ENCODE data around the gene OR2J3.
"Not testable (repeated sequence)": the region's sequence is repeated elsewhere in the genome, so short reads cannot be mapped to it uniquely, and the experiment has no call there.

OR2J3 gene

DNA sequence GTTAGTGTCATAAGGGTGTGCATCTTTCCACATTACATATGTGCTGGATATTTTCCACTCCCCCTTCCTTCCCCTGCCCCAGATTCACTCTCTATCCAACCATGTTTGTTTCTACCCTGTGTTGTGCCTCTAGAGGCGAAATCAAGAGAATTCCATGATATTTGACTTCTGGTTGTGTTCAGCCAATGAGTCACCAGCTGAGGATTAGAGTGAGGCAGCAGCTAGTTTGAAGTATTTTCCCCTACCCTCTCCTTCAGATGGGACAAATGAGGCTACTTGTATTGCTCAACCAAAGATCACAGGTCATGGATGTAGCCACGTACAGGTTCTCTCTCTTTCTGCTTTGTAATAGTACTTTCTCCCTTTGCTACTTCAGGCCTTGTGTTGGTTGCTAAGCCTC, 38.3 kb downstream of the OR2J3 start:
- ATAC-seq: no peak

DNA sequence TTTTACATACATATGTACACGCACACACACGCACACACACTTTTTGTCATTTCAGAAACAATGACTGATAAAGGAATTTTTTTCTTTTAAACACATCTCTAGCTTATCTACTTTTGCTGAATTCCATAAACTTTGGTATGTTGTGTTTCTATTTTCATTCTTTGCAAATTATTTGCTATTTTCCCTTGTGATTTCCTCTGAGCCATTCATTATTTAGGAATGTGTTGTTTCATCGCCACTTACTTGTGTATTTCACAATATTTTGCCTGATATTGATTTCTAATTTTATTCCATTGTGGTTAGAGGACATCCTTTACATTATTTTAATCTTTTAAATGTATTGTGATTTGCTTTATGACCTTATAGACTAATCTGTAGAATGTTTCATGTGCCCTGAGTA, 39.2 kb downstream of the OR2J3 start:
- no peak for ATAC-seq
- no peak for TF ChIP-seq ISL1 (CRISPR knock-in tag; IDR thresholded peaks at IDR 0.05)
- no peak for TF ChIP-seq GLIS3 (CRISPR knock-in tag; IDR thresholded peaks at IDR 0.05)
- TF ChIP-seq ZNF565 (CRISPR knock-in tag; conservative IDR thresholded peaks at IDR 0.05; ENCODE audit: low read depth): no peak
- no peak for TF ChIP-seq ESRRG (CRISPR knock-in tag; IDR thresholded peaks at IDR 0.05)
- no peak for TF ChIP-seq ZC3H10 (CRISPR knock-in tag; IDR thresholded peaks at IDR 0.05)
- TF ChIP-seq, protein P1, sequence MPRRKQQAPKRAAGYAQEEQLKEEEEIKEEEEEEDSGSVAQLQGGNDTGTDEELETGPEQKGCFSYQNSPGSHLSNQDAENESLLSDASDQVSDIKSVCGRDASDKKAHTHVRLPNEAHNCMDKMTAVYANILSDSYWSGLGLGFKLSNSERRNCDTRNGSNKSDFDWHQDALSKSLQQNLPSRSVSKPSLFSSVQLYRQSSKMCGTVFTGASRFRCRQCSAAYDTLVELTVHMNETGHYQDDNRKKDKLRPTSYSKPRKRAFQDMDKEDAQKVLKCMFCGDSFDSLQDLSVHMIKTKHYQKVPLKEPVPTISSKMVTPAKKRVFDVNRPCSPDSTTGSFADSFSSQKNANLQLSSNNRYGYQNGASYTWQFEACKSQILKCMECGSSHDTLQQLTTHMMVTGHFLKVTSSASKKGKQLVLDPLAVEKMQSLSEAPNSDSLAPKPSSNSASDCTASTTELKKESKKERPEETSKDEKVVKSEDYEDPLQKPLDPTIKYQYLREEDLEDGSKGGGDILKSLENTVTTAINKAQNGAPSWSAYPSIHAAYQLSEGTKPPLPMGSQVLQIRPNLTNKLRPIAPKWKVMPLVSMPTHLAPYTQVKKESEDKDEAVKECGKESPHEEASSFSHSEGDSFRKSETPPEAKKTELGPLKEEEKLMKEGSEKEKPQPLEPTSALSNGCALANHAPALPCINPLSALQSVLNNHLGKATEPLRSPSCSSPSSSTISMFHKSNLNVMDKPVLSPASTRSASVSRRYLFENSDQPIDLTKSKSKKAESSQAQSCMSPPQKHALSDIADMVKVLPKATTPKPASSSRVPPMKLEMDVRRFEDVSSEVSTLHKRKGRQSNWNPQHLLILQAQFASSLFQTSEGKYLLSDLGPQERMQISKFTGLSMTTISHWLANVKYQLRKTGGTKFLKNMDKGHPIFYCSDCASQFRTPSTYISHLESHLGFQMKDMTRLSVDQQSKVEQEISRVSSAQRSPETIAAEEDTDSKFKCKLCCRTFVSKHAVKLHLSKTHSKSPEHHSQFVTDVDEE (CRISPR knock-in tag; IDR thresholded peaks at IDR 0.05): no peak

More for the DNA sequence above, 38.3 kb downstream of the OR2J3 start:
- no peak for TF ChIP-seq GLIS3 (CRISPR knock-in tag; IDR thresholded peaks at IDR 0.05)
- TF ChIP-seq ZFP3 (CRISPR knock-in tag; IDR thresholded peaks at IDR 0.05): no peak
- no peak for TF ChIP-seq TOX (CRISPR knock-in tag; IDR thresholded peaks at IDR 0.05; ENCODE audit: borderline replicate concordance)
- no peak for TF ChIP-seq BACH2 (CRISPR knock-in tag; IDR thresholded peaks at IDR 0.05; ENCODE audit: borderline replicate concordance)
- TF ChIP-seq, protein P1 (CRISPR knock-in tag; IDR thresholded peaks at IDR 0.05): no peak

DNA sequence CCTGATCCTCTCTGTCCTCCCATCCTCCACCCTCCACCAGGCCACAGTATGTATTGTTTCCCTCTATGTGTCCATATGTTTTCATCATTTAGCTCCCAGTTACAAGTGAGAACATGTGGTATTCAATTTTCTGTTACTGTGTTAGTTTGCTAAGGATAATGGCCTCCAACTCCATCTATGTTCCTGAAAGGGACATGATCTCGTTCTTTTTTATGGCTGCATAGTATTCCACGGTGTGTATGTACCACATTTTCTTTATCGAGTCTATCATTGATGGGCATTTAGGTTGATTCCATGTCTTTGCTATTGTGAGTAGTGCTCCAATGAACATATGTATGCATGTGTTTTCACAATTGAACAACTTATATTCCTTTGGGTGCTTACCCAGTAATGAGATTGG, 41.6 kb downstream of the OR2J3 start:
- not testable (repeated sequence) for ATAC-seq

DNA sequence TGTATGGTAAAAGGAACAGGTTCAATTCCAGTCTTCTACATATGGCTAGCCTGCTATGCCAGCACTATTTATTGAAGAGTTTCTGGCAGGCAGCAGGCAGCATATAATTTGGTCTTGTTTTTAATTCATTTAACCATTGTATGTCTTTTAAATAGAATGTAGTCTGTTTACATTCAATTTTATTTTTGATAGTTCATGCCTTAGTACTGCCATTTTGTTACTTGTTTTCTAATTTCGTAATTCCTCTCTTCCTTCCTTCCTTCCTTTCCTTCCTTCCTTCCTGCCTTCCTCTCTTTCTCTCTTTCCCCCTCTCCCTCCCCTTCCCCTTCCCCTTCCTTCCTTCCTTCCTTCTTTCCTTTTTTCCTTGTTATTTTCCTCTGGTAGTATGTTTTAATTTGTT, 45.2 kb downstream of the OR2J3 start:
- ATAC-seq: no peak
- TF ChIP-seq TOX (CRISPR knock-in tag; IDR thresholded peaks at IDR 0.05; ENCODE audit: borderline replicate concordance): no peak
- no peak for TF ChIP-seq ZNF70 (CRISPR knock-in tag; IDR thresholded peaks at IDR 0.05)
- TF ChIP-seq ZC3H10 (CRISPR knock-in tag; IDR thresholded peaks at IDR 0.05): no peak
- TF ChIP-seq ISL1 (CRISPR knock-in tag; IDR thresholded peaks at IDR 0.05): no peak
- no peak for TF ChIP-seq CSDC2 (CRISPR knock-in tag; IDR thresholded peaks at IDR 0.05)
- TF ChIP-seq, protein P2, sequence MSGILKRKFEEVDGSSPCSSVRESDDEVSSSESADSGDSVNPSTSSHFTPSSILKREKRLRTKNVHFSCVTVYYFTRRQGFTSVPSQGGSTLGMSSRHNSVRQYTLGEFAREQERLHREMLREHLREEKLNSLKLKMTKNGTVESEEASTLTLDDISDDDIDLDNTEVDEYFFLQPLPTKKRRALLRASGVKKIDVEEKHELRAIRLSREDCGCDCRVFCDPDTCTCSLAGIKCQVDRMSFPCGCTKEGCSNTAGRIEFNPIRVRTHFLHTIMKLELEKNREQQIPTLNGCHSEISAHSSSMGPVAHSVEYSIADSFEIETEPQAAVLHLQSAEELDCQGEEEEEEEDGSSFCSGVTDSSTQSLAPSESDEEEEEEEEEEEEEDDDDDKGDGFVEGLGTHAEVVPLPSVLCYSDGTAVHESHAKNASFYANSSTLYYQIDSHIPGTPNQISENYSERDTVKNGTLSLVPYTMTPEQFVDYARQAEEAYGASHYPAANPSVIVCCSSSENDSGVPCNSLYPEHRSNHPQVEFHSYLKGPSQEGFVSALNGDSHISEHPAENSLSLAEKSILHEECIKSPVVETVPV (CRISPR knock-in tag; IDR thresholded peaks at IDR 0.05): no peak
- TF ChIP-seq ZFP3 (CRISPR knock-in tag; IDR thresholded peaks at IDR 0.05): no peak
- TF ChIP-seq TCF4 (CRISPR knock-in tag; IDR thresholded peaks at IDR 0.05; ENCODE audit: borderline replicate concordance): no peak
- no peak for TF ChIP-seq ZFP30 (CRISPR knock-in tag; IDR thresholded peaks at IDR 0.05)
- TF ChIP-seq ARNTL (CRISPR knock-in tag; IDR thresholded peaks at IDR 0.05; ENCODE audit: borderline replicate concordance, low read depth): no peak
- no peak for TF ChIP-seq BACH2 (CRISPR knock-in tag; IDR thresholded peaks at IDR 0.05; ENCODE audit: borderline replicate concordance)

DNA sequence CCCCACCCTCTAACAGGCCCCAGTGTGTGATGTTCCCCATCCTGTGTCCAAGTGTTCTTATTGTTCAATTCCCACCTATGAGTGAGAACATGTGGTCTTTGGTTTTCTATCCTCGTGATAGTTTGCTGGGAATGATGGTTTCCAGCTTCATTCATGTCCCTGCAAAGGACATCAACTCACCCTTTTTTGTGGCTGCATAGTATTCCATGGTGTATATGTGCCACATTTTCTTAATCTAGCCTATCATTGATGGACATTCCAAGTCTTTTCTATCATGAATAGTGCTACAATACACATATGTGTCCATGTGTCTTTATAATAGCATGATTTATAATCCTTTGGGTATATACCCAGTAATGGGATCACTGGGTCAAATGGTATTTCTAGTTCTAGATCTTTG, 47.3 kb downstream of the OR2J3 start:
- not testable (repeated sequence) for ATAC-seq

DNA sequence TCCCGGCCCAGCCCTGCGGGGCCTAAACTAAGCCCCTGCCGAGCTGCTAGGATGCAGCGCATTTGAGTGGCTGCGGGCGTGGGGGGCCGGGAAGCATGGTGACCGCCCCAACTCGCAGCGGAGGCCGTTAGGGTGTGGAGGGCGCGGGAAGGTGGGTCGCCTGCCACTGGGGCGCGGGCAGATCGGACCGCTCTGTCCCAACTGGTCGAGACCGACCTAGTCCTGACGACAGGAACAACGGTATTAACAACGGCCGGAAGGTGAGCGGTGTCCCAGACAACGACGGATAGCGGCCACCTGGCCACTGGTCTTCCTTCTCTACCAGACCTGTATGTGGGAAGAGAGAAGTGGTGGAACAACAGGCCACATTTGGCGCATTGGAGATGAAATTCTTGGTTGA, 52.1 kb downstream of the OR2J3 start:
- ATAC-seq: not testable (repeated sequence)

All from SK-N-SH treated with all-trans-retinoic acid at 6 μM for 48 hours (cell line).